ENCODE measurements around the gene PADI3. TPM values are rescaled to one million over a fixed set of nuclear protein-coding genes. Genes with fewer than 3 reads are reported as not detected.
A peak's percentile ranks its signal among the peaks of the same experiment; 100 is the strongest.

PADI3 gene
- total RNA-seq, 2 donors from 2014 or later: 0.18 to 1.2 TPM

DNA sequence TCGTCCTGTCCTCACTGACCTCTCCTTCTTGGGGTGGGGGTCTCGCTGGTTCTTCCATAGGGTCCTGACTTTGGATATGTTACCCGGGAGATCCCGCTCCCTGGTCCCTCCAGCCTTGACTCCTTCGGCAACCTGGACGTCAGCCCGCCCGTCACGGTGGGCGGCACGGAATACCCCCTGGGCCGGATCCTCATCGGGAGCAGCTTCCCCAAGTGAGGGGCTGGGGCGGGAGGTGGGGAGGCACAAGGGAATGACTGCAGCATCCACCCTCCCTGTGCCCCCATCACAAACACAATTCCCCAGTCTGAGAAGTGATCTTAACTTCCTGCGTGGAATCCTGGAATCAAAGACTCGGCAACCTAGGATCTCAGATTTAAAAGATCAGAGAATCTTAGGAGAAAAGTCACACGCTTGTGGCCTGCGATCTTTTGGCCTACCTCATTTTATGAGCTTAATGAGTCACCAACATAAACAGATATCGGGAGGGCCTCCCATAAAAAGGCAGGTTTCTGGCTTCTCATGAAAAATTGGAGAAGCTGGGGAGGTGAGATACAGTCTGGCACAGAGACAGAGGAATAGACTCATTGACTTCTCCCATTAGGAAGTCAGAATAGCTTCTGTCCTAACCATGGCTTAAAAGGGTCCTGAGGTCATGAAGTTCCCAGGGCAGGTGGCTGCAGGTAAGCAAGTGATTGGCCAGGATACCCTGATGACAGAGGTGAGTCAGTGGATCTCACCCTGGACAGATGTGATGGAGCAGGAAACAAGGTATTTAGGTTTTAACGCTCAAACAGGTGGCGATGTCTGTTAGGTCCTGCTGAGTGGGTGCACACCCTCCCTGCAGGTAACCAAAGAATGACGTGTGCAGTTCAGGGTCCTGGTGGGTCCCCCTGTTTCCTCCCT lies 15.9 kb upstream of the PADI3 start:
- H3K27me3 ChIP-seq (replicated peaks; ENCODE audit: insufficient read depth): no peaks in the 10 kb centered on the region
- DNase-seq (ENCODE audit: low spot score): peak; percentile 42
- H3K36me3 ChIP-seq: no peaks in the 10 kb centered on the region
- H3K9me3 ChIP-seq: no peaks in the 10 kb centered on the region
- 46% methylated on average over 22 of the region's 22 CpGs for WGBS
- peaks cover 5% of the 10 kb centered on the region for H3K4me1 ChIP-seq (replicated peaks)
- H3K4me3 ChIP-seq: no peak overlapping the region
- intact Hi-C loops (cut with DNase I): loop anchor here (10.0 kb wide), 1 partner anchor 278 kb away; no protein-coding TSS in a partner anchor
- no peak overlapping the region for H3K27ac ChIP-seq
- TF ChIP-seq POLR2AphosphoS5 (IDR thresholded peaks at IDR 0.05) (peak; percentile 81), CTCF (IDR thresholded peaks at IDR 0.05) (no peak)

DNA sequence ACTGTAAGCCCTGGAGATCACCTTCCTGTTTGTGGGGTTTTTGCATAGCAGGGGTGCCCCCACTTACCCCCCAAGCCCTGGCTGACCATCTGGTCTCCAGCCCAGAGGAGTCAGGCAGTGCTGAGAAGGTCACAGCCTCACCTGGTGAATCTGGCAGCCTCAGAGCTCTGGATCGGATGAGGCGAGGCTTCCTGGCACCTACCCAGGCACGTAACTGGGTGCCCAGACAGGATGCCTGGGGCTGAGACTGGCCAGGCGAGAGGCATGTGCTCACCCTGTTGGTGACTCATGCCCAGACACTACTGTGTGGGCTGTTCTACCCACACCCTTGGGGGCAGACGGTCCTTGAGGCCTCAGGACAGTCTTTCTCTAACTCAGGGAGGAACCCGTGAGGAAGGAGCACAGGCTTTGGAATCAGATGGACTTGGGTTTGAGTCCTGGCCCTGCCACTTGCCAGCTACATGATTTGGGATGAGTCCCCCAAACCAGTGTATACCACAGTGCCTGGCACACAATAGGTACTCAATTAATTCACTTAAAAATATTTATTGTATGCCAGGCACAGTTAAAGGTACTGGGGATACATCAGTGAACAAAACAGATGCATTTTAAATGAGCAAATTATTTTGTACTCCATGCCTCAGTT lies 15.1 kb upstream of the PADI3 start:
- TF ChIP-seq POLR2AphosphoS5 (IDR thresholded peaks at IDR 0.05) (peak; percentile 69), CTCF (IDR thresholded peaks at IDR 0.05) (no peak)
- Histone ChIP-seq H3K9me3 (no peaks in the 10 kb centered on the region), H3K4me3 (no peak overlapping the region), H3K36me3 (no peaks in the 10 kb centered on the region), H3K27ac (no peak overlapping the region), H3K4me1 (replicated peaks) (peaks cover 5% of the 10 kb centered on the region), H3K27me3 (replicated peaks; ENCODE audit: insufficient read depth) (no peaks in the 10 kb centered on the region)
- intact Hi-C loops (cut with DNase I): loop anchor here (10.0 kb wide), 1 partner anchor 279 kb away; no protein-coding TSS in a partner anchor
- 9% methylated on average over 6 of the region's 6 CpGs for WGBS
- DNase-seq (ENCODE audit: low spot score): peak; percentile 87

DNA sequence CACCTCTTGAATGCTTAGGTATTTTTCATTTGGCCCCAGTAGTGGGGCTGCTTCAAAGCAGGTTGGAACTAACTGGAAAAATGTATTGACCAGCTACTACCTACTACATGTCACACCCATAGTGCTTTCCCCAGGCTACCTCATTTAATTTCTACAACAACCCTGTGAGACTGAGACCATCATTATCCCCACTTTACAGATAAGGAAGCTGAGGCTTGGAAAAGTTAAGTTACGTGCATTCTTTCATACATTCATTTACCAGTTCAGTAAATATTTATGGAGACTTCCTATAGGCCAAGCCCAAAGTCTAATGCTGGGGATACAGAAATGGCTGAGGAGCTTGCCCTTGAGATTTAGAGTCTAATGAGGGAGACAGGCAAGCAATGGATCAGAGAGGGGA lies 14.5 kb upstream of the PADI3 start:
- DNase-seq (ENCODE audit: low spot score): no peak
- H3K4me3 ChIP-seq: no peak overlapping the region
- WGBS: 92% methylated on average over 1 of the region's 1 CpG
- no peaks in the 10 kb centered on the region for H3K36me3 ChIP-seq
- H3K27ac ChIP-seq: no peak overlapping the region
- TF ChIP-seq POLR2AphosphoS5 (IDR thresholded peaks at IDR 0.05) (no peak), CTCF (IDR thresholded peaks at IDR 0.05) (no peak), POLR2A (IDR thresholded peaks at IDR 0.05) (no peak)
- H3K4me1 ChIP-seq (replicated peaks): peaks cover 5% of the 10 kb centered on the region
- no peaks in the 10 kb centered on the region for H3K27me3 ChIP-seq (replicated peaks; ENCODE audit: insufficient read depth)
- no peaks in the 10 kb centered on the region for H3K9me3 ChIP-seq
- intact Hi-C loops (cut with DNase I): loop anchor here (10.0 kb wide), 1 partner anchor 280 kb away; no protein-coding TSS in a partner anchor

DNA sequence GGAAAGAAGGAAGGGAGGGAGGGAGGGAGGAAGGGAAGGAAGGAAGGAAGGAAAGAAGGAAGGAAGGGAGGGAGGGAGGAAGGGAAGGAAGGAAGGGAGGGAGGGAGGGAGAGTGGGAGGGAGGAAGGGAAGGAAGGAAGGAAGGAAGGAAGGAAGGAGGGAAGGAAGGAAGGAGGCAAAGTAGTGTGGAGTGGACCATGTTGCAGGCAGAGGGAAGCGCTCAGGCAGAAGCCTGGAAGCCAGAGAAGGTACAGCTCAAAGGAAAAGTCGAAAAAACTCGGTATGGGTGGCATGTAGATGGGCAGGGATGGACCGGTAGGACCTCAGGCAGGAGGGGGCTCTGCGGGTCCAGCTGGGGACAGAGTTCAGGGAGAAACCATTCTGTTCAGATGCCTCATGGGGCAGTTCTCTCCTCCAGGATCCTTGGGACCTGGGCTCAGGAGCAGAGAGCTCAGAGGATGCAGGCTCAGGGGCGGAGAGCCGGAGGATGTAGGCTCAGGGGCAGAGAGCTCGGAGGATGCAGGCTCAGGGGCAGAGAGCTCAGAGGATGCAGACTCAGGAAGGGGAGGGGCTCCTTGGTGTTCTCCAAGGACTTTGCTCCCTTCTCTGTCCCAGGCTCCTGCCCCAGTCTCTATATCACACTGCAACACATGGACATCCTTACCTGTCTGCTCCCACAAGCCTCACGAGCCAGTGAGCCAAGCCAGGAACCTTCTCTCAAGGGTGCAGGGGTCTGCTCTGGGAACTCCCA lies 13.6 kb upstream of the PADI3 start:
- Histone ChIP-seq H3K9me3 (no peaks in the 10 kb centered on the region), H3K27ac (no peak overlapping the region), H3K4me1 (replicated peaks) (peaks cover 5% of the 10 kb centered on the region), H3K27me3 (replicated peaks; ENCODE audit: insufficient read depth) (no peaks in the 10 kb centered on the region), H3K36me3 (no peaks in the 10 kb centered on the region), H3K4me3 (no peak overlapping the region)
- intact Hi-C loops (cut with DNase I): loop anchor here (10.0 kb wide), 1 partner anchor 281 kb away; no protein-coding TSS in a partner anchor
- WGBS: 88% methylated on average over 9 of the region's 9 CpGs
- no peak for DNase-seq (ENCODE audit: low spot score)
- TF ChIP-seq POLR2A (IDR thresholded peaks at IDR 0.05): no peak
- no peak for TF ChIP-seq POLR2AphosphoS5 (IDR thresholded peaks at IDR 0.05)
